GM18526 (cell line): Measurements from ENCODE around the gene TPCN2.

Source experiments
- POLR2A ChIP-seq: IDR thresholded peaks from 3 replicates; pipeline ENCODE4 v1.6.1; 2011; ENCODE audit not compliant: insufficient read length; ENCODE audit errors: extremely low read depth

Gene TPCN2

DNA sequence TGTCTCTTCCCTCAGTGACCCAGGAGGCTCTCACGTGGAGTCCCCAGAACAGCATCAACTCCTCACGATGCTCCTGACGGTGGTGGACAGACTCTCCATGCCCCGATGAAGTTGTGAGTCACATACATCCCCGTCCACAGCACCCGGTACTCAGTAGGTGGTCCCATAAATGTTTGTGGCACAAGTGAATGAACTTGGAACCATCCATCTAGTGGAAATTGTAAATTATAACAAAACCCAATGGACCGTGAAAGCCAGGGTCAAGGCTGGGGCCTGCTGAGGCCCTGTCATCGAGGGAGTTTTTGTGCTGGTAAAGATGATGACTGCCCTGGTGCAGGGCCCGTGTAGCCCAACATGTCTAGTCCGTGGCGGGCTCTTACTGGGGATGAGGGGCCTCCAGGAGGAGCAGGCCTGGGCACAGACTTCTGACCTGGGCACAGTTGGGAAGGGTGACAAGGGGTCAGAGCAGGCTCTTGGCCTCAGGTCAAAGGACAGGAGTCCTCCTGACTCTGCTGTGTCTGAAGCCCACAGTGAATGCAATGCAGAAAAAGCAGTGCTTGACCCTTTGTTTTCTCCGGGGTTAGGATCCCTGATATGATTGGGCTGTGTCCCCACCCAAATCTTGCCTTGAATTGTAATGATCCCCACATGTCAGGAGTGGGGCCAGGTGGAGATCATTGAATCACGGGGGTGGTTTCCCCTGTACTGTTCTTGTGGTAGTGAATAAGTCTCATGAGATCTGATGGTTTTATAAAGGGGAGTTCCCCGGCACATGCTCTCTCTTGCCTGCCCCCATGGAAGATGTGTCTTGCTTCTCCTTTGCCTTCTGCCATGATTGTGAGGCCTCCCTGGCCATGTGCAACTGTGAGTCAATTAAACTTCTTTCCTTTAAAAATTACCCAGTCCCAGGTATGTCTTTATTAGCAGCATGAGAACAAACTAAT is 87.0 kb downstream of the TPCN2 start:
- no peak for TF ChIP-seq POLR2A

DNA sequence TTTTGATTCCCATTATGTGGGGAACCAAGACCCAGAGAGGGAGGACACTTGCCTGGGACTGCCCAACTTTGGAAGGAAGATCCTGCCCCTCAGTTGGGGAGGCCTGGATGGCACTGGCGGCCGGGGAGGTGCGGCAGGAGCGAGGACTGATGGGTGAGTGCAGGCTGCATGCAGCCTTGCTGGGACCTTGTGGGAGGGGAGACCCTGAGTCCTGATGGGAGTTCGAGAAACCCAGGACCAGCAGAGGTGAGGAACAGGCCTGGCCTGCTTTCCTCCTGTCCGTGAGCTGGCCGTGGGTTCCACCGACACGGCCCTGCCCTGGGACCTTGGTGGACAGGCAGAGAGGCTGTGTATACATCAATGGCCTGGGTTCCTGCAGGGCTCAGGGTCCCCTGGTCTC is 87.7 kb downstream of the TPCN2 start:
- TF ChIP-seq POLR2A: no peak

DNA sequence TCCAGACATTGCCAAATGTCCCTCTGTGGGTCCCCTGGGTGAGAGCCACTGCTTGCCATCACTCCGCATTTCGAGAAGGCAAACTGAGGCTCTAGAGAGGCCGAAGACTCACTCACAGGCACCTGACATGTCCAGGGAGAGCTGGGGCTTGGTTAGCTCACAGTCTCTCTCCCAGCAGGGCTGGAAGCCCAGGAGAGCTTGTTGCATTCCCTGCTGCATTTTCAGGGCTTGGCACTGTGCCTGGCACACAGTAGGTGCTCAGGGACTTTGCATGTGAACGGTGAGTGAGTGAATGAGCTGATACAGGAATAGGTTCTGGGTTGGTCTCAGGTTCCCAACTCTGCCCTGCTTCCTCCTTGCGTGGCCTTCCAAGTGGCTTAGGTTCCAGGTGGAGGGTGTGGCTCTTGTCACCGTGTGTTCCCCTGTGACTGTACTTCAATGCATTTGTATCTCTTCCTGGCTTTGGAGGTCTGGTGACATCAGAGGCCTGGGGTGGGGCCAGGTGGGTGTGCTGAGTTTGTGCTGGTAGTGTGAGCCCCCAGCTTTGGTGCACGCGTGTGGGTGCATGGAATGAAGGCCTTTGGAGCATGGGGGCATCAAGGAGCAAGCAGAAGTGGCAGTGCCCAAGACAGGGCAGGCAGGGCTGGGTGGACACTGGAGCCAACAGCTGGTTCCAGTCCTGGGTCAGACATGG is 88.6 kb downstream of the TPCN2 start:
- no peak for TF ChIP-seq POLR2A

DNA sequence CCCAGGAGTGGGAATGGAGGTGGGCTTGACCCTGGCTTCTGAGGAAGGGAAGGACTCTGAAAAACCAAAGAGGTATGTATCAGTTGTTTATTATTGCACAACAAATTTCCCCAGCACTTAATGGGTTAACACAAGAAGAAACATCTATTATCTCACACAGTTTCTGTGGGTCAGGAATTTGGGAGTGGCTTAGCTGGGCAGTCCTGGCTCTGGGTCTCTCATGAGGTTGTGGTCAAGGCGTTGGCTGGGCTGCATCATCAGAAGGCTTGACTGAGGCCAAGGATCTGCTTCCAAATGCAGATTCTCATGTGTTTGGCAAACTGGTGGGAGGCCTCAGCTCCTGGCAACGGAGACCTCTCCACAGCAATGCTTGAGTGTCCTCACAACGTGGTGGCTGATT is 89.5 kb downstream of the TPCN2 start:
- no peak for TF ChIP-seq POLR2A

DNA sequence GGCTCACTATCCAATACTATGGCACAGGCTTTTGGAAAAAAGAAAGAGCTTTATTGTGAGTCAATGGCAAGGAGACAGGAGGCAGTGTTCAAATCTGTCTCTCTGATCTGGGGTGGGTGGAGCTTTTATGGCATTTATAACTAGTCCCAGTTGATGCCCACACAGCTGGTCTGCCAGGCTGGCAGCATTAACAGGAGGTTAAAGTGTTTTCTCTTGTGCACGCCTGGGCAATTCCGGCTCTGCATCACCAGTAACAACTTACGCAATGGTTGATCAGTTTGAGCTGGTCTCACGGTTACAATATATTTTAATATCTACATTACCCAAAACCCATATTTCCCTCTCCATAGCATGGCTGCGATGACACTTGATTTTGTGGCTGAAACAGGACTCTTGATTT is 91.9 kb downstream of the TPCN2 start:
- TF ChIP-seq POLR2A: no peak

DNA sequence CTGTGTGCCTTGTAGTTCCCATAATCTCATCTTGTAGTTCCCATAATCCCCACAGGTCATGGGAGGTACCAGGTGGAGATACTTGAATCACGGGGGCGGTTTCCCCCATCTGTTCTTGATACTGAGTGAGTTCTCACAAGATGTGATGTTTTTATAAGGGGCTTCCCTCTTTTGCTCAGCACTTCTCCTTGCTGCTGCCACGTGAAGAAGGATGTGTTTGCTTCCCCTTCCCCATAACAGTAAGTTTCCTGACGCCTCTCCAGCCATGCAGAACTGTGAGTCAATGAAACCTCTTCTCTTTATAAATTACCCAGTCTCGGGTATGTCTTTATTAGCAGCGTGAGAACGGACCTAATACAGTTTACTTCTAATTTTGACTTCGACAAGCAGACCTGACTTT is 93.0 kb downstream of the TPCN2 start:
- no peak for TF ChIP-seq POLR2A

DNA sequence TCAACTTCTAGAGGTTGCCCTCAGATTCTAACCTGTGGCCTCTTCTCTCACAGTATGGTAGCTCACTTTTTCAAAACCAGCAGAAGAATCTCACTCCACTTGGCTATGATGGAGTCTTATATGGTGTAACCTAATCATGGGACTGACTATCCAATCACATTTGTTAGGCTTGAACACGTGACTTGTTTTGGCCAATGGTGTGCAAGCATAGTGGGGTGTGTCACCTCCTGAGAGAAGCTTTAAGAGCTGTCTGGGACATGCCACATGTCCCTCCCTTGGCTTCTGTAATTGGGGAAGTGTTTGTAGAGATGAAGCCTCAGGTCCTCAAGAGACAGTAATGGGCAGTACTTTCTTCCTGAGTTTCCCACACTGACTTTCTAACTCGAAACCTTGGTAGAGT is 94.2 kb downstream of the TPCN2 start:
- TF ChIP-seq POLR2A: no peak

DNA sequence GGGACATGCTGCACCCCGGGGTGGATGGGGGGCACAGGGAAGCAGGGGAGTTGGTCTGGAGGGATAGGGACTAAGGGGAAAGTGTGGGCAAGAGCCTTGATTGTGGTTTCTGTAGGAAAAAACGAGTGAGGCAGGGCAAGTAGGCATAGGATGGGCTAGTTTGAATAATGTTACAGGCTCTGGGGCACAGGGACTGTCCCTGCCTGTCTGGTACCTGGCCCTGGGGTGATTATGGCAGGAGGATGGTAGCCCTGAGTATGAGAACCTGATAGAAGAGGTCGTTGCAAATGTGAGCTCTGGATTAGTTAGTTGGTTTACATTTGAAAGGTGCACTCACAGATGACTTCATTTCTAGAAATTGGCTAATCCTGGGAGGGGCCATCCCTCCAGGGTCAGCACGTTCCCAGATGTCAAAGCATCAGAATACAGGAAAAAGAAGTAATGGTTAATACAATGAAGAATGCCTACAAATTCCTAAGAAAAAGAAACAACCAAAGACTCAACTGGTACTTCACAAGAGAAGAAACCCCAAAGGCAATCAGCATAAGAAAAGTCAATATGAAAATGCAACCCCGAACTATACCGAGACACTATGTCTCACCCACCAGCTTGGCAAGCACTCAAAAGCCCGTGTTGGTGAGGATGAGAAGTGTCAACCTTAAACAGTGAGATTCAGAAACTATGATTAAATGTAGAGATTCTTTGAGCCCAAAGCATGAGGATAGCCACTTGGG is 95.8 kb downstream of the TPCN2 start:
- TF ChIP-seq POLR2A: no peak

DNA sequence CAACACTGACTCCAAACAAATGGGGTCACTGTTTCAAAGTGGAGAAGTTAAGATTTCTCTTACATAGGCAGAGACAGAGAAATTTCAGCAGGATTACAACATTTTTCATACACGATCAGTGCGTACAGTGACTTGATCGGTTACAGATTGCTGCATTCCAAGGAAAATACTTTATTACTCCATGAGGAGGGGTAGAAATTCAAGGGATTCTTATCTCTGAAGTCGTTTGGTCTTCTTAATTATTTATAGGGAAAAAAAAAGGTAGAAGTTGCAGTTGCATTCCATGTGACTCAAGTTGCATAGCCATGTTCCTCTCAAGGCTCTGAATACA is 96.3 kb downstream of the TPCN2 start:
- no peak for TF ChIP-seq POLR2A

DNA sequence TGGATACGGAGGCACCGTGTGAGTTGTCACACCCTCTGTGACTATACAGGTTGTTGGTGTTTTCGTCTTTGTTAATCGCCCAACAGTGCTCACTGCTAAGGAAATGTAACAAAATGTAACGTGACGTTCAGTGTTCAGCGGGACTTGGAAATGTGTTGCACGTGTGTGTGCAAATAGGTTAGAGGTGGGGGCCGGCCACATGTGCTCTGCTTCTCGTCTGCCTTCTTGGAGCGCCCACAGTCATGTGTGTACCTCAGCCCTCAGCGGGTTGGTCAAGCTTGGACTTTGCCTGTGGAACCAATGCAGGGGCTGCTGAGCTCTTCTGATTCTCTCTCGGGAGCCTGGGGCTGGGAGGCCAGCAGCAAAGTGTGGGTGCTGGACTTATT is 99.6 kb downstream of the TPCN2 start:
- TF ChIP-seq POLR2A: no peak

DNA sequence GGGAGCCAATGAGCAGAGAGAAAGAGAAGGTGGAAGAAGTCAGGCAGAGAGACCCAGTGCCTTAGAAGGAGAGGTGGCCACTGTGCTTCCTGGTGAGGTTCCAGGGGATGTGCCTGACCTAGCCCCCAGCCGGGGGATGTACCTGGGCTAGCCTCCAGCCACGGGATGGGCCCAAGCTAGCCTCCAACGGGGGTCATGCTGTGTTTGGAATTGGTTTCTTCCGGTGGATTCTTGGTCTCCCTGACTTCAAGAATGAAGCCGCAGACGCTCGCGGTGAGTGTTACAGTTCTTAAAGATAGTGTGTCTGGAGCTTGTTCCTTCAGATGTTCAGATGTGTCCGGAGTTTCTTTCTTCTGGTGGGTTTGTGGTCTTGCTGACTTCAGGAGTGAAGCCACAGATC is 100.1 kb downstream of the TPCN2 start:
- no peak for TF ChIP-seq POLR2A

DNA sequence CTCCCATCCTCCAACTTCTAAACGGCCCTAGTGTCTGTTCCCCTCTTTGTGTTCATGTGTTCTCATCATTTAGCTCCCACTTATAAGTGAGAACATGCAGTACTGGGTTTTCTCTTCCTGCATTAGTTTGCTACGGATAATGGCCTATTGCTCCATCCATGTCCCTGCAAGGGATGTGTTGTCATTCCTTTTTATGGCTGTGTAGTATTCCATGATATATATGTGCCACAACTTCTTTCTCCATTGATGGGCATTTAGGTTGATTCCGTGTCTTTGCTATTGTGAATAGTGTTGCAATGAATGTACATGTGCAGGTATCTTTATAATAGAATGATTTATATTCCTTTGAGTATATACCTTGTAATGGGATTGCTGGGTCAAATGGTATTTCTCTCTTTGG is 101.4 kb downstream of the TPCN2 start:
- no peak for TF ChIP-seq POLR2A

DNA sequence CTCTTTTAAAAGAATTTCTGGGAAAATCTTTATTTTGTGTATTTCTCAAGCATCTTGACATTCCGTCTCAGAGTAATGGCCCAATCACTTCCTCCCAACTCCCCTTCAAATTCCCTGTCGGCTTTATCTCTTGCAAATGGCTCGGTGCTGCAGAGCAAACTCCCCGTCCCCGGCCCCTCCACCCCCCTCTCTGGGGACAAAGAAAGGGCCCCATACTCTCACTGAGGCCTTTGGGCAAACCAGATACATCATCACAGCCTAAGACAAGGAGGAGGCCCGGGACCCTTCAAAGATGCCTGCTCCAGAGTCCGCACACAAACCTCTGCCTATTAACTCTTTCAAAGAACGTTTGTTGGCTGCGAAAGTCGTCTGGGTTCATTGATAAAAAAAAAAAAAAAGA is 103.1 kb downstream of the TPCN2 start:
- no peak for TF ChIP-seq POLR2A

DNA sequence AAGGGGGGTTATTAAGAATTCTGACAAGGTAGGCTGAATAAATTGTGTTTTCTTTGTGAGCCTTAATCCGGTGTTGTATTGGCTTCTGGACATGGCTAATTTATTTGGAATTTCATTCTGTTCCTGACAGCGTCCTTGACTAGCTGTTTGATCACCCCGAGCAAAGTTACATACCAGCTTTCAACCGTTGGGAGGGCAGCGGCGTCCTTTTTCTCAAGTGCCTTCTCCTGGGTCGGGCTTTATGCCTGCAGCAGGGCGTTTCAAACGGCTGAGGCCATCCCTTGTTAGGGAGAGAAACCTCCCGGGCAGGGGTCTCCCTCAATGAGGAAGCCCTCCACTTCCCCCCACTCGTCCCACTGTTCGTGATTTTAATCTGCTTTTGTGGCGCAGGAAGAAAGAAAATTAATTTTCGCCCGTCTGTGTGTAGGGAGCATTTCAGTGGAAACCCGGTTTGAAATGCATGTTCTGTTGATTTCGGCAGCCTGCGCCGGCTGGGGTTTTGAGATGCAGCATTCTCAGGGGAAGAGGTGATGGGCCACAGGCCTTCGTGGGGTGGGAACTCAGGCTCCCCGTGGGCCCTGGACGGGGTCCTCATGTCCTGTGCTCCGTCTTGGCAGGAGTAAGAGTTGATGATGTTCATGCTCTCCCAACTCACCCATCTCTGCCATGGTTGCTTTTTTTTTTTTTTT is 104.1 kb downstream of the TPCN2 start:
- no peak for TF ChIP-seq POLR2A

DNA sequence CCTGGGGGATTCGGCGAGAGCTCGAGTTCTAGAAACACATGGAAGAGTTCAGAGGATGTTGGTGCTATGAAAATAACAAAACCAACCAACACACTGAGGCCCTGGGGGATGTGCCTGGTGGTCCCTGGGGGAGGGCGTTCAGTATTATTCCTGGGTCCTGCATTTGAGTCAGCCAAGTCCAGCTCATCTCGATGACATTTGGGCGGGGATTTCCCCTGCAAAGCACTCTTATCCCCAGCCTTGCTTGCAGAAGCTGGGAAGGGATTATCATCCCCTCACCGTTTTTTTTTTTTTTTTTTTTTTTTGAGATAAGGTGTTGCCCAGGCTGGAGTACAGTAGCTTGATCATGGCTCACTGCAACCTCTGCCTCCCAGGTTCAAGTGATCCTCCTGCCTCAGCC is 104.9 kb downstream of the TPCN2 start:
- TF ChIP-seq POLR2A: no peak

DNA sequence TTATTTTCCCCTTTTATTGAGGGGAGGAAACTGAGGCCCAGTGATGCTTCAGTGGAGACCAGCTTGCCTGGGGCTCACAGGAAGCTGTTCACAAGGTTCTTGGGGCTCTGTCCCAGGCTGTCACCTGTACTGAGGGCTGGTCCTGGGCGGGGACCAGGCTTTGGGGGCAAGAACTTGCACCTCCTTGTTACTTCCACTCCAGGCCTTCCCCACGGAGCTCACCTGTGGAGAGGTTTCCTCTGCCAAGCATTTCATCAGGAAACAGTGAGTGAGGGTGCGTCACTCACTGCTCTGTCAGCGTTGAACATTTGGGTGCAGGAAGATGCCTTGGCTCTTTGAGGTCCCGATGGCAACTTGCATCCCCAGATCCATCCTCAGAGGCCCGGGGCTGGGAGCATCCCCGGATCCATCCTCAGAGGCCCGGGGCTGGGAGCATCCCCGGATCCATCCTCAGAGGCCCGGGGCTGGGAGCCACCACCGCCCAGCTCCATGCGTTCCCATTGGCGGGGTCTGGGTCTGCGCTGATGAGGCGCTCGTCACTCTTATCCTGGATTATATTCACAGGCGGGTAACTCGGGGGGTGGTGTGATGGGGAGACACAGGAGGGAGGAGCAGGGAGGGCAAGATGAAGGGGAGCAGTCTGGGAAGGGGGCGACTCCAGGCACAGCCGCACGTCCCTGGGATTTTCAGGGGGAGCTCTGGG is 105.6 kb downstream of the TPCN2 start:
- TF ChIP-seq POLR2A: no peak

DNA sequence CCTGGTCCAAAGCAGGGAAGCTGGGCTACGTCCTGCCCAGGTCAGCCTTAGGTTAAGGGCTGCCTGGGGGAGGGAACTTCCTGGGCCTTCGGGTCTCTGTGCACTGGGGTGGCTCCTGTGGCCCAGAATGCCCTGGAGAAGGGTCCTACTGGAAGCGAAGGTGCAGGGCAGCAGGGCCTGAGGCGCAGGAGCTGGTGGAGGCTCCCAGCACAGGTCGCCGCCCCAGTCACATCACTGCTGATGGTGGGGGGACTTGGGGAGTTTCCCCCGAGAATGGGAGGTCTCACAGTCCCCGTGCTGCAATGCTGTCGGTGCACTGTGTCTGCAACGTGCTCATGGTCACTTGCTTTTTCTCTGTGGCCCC is 106.2 kb downstream of the TPCN2 start:
- no peak for TF ChIP-seq POLR2A
